Neural cell (in vitro differentiated cells): ENCODE data around the gene CISD3. TPM values are rescaled to one million over a fixed set of nuclear protein-coding genes. Genes with fewer than 3 reads are reported as not detected.

Source experiments
- H2AFZ ChIP-seq: fragments of 200-600, 300-800 bp; sonication (generic), shearing (Covaris generic); 2 replicates; pipeline ENCODE4 v1.6.0; 2014; ENCODE audit warnings: low read depth, mild to moderate bottlenecking, antibody characterized with exemption, low read length, moderate library complexity
- H3F3A ChIP-seq: fragments of 200-600 bp; shearing (Covaris generic); 2 replicates; pipeline ENCODE4 v1.6.1; 2016; ENCODE audit warnings: mild to moderate bottlenecking, moderate library complexity, mixed read lengths, antibody characterized with exemption, low read length; ENCODE audit not compliant: insufficient read depth, poor library complexity, severe bottlenecking
- H3K27ac ChIP-seq: fragments of 200-600, 300-800 bp; sonication (generic), shearing (Covaris generic); 2 replicates; pipeline ENCODE4 v1.5.1; 2014; ENCODE audit warnings: mild to moderate bottlenecking, low read length, moderate library complexity
- H3K27me3 ChIP-seq: fragments of 300-800, 200-600 bp; sonication (generic), shearing (Covaris generic); 2 replicates; pipeline ENCODE4 v1.6.0; 2014; ENCODE audit warnings: mild to moderate bottlenecking, low read depth, low read length, moderate library complexity; ENCODE audit not compliant: insufficient read depth
- H3K36me3 ChIP-seq: fragments of 300-800, 200-600 bp; sonication (generic), shearing (Covaris generic); 2 replicates; pipeline ENCODE4 v1.5.1; 2014; ENCODE audit warnings: mild to moderate bottlenecking, antibody characterized with exemption, low read length, moderate library complexity; ENCODE audit not compliant: insufficient read depth
- H3K4me2 ChIP-seq: fragments of 300-800, 200-600 bp; sonication (generic), shearing (Covaris generic); 2 replicates; pipeline ENCODE4 v1.6.0; 2014; ENCODE audit warnings: mild to moderate bottlenecking, low read length
- H3K4me3 ChIP-seq: fragments of 300-800, 200-600 bp; sonication (generic), shearing (Covaris generic); 2 replicates; pipeline ENCODE4 v1.5.1; 2014; ENCODE audit warnings: mild to moderate bottlenecking, low read length, moderate library complexity
- H3K79me2 ChIP-seq: fragments of 200-600 bp; shearing (Covaris generic); replicated peaks from 2 replicates; pipeline ENCODE4 v1.6.0; 2014; ENCODE audit warnings: mild to moderate bottlenecking, low read length, moderate library complexity; ENCODE audit not compliant: insufficient read depth
- H3K9ac ChIP-seq: fragments of 300-800, 200-600 bp; sonication (generic), shearing (Covaris generic); 2 replicates; pipeline ENCODE4 v1.6.1; 2016; ENCODE audit warnings: mild to moderate bottlenecking, low read length, mixed read lengths
- H3K9me2 ChIP-seq: fragments of 200-600 bp; shearing (Covaris generic); 2 replicates; pipeline ENCODE4 v1.6.1; 2016; ENCODE audit warnings: mild to moderate bottlenecking, low read length, mixed read lengths; ENCODE audit not compliant: insufficient read depth
- H3K9me3 ChIP-seq: fragments of 200-600, 300-800 bp; sonication (generic), shearing (Covaris generic); 2 replicates; pipeline ENCODE4 v1.6.1; 2016; ENCODE audit warnings: mild to moderate bottlenecking, mixed run types, low read length, moderate library complexity, mixed read lengths
- H4K20me1 ChIP-seq: fragments of 200-600 bp; shearing (Covaris generic); 2 replicates; pipeline ENCODE4 v1.6.1; 2016; ENCODE audit warnings: mild to moderate bottlenecking, mixed run types; ENCODE audit not compliant: insufficient read depth
- EP300 ChIP-seq: fragments of 450-650 bp; conservative IDR thresholded peaks from 2 replicates; pipeline ENCODE4 v1.6.1; 2014; ENCODE audit warnings: antibody characterized with exemption, mild to moderate bottlenecking, moderate library complexity; ENCODE audit not compliant: poor library complexity, severe bottlenecking
- EZH2 ChIP-seq: fragments of 200-600, 300-800 bp; shearing (Covaris generic), sonication (generic); IDR thresholded peaks from 2 replicates; pipeline ENCODE4 v1.6.1; 2014; ENCODE audit warnings: antibody characterized with exemption, low read length, borderline replicate concordance, mild to moderate bottlenecking; ENCODE audit not compliant: insufficient read depth, poor library complexity, severe bottlenecking
- MXI1 ChIP-seq: fragments of 450-650 bp; conservative IDR thresholded peaks from 2 replicates; pipeline ENCODE4 v1.6.1; 2014; ENCODE audit warnings: antibody characterized with exemption, mild to moderate bottlenecking; ENCODE audit not compliant: poor library complexity, severe bottlenecking
- POLR2AphosphoS5 ChIP-seq: IDR thresholded peaks from 2 replicates; pipeline ENCODE4 v1.6.1; 2012
- RAD21 ChIP-seq: fragments of 450-650 bp; conservative IDR thresholded peaks from 2 replicates; pipeline ENCODE4 v1.6.1; 2014; ENCODE audit warnings: antibody characterized with exemption, mild to moderate bottlenecking, moderate library complexity
- REST ChIP-seq: IDR thresholded peaks from 2 replicates; pipeline ENCODE4 v1.6.1; 2012; ENCODE audit warnings: borderline replicate concordance
- SMC3 ChIP-seq: fragments of 450-650 bp; conservative IDR thresholded peaks from 2 replicates; pipeline ENCODE4 v1.6.1; 2014; ENCODE audit warnings: antibody characterized with exemption, mild to moderate bottlenecking, moderate library complexity; ENCODE audit not compliant: poor library complexity
- TAF1 ChIP-seq: IDR thresholded peaks from 2 replicates; pipeline ENCODE4 v1.6.1; 2012; ENCODE audit warnings: low read depth
- polyA plus RNA-seq: library from polyadenylated mRNA; depleted of rRNA; stranded (reverse); fragments of >200 nt; gene quantifications from 2 replicates; pipeline ENCODE4 v1.2.3, GENCODE V29; 2014
- TF ChIP-seq, protein P1 (sequence below): fragments of 450-650 bp; IDR thresholded peaks from 2 replicates; pipeline ENCODE4 v1.5.1; 2014; ENCODE audit warnings: antibody characterized with exemption, mild to moderate bottlenecking, moderate library complexity; ENCODE audit not compliant: poor library complexity, severe bottlenecking

CISD3 gene
- polyA plus RNA-seq, 1 donor from 2014 or later, result 1.2 TPM

DNA sequence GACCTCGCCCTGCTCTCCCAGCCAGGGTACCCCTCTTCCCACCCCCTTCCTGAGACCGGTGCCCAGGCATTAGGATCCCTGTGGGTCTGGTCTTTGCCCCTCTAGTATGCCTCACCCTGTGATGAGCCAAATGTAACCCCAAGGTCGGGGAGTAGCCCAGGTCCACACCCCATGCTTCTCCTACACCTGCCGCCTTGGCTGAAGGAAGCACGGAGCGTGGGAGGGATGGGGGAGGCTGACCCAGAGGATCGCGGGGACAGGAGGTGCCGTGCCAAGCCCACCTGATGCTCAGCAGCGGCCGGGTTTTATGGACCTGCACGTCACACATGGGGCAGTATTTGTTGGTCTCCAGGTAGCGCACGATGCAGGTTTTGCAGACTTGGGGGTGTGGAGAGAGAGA is 9.2 kb downstream of the CISD3 start:
- H3K4me2 ChIP-seq, result no peak overlapping the region
- no peak overlapping the region for H2AFZ ChIP-seq
- H3F3A ChIP-seq, result no peaks in the 10 kb centered on the region
- H3K9ac ChIP-seq, result no peak overlapping the region
- no peaks in the 10 kb centered on the region for H3K9me3 ChIP-seq
- no peak overlapping the region for H3K27ac ChIP-seq
- H3K36me3 ChIP-seq, result no peaks in the 10 kb centered on the region
- no peak overlapping the region for H3K4me3 ChIP-seq
- peaks cover 23% of the 10 kb centered on the region for H4K20me1 ChIP-seq
- peaks cover 44% of the 10 kb centered on the region for H3K79me2 ChIP-seq
- TF ChIP-seq EP300 (no peak), EZH2 (no peak), SMC3 (no peak), RAD21 (no peak), REST (no peak), TAF1 (no peak), MXI1 (no peak), POLR2AphosphoS5 (no peak)
- TF ChIP-seq, protein P1, sequence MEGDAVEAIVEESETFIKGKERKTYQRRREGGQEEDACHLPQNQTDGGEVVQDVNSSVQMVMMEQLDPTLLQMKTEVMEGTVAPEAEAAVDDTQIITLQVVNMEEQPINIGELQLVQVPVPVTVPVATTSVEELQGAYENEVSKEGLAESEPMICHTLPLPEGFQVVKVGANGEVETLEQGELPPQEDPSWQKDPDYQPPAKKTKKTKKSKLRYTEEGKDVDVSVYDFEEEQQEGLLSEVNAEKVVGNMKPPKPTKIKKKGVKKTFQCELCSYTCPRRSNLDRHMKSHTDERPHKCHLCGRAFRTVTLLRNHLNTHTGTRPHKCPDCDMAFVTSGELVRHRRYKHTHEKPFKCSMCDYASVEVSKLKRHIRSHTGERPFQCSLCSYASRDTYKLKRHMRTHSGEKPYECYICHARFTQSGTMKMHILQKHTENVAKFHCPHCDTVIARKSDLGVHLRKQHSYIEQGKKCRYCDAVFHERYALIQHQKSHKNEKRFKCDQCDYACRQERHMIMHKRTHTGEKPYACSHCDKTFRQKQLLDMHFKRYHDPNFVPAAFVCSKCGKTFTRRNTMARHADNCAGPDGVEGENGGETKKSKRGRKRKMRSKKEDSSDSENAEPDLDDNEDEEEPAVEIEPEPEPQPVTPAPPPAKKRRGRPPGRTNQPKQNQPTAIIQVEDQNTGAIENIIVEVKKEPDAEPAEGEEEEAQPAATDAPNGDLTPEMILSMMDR, result no peak
- H3K27me3 ChIP-seq, result no peaks in the 10 kb centered on the region
- H3K9me2 ChIP-seq, result no peaks in the 10 kb centered on the region

DNA sequence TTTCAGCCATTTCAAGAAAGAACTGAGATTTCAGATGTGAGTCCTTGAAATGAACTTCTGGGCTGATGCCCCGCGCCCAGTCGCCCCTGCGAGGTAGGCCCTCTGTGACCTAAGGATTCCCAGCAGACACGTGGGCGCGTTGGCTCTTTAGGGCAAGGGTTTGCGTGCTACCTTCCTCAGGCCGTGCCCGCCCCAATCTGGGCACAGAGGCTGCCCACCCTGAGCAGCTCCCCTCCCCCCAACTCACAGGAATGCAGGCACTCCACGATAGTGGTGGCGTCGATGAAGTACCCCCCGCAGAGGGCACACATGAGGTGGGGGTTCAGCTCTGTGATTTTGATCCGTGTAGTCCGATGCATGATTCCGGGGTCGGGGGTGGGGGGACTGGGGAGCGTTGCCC is 9.9 kb downstream of the CISD3 start:
- Histone ChIP-seq H3K27ac (no peak overlapping the region), H3K9ac (no peak overlapping the region), H2AFZ (no peak overlapping the region), H3K9me3 (no peaks in the 10 kb centered on the region), H3K36me3 (no peaks in the 10 kb centered on the region), H3K4me3 (no peak overlapping the region), H4K20me1 (peaks cover 23% of the 10 kb centered on the region), H3F3A (no peaks in the 10 kb centered on the region), H3K4me2 (no peak overlapping the region), H3K79me2 (peaks cover 52% of the 10 kb centered on the region), H3K27me3 (no peaks in the 10 kb centered on the region), H3K9me2 (no peaks in the 10 kb centered on the region)
- no peak for TF ChIP-seq REST
- TF ChIP-seq TAF1, result no peak
- TF ChIP-seq MXI1, result no peak
- TF ChIP-seq SMC3, result no peak
- TF ChIP-seq EP300, result no peak
- TF ChIP-seq EZH2, result no peak
- TF ChIP-seq, protein P1, result no peak
- TF ChIP-seq POLR2AphosphoS5, result no peak
- TF ChIP-seq RAD21, result no peak
